ENCODE data around the gene TEX9. TPM values are rescaled to one million over a fixed set of nuclear protein-coding genes. Genes with fewer than 3 reads are reported as not detected.
"Not testable (repeated sequence)": the region's sequence is repeated elsewhere in the genome, so short reads cannot be mapped to it uniquely, and the experiment has no call there.

Gene TEX9
- total RNA-seq: 4.3 TPM

GRCh38 chr15:56365075-56365711 lies at the start of gene TEX9:
TSS of gene TEX9 (plus strand) at chr15:56365426. CDS start at chr15:56365451, 25 bp downstream.
- DNase-seq: peak; percentile 95

DNA sequence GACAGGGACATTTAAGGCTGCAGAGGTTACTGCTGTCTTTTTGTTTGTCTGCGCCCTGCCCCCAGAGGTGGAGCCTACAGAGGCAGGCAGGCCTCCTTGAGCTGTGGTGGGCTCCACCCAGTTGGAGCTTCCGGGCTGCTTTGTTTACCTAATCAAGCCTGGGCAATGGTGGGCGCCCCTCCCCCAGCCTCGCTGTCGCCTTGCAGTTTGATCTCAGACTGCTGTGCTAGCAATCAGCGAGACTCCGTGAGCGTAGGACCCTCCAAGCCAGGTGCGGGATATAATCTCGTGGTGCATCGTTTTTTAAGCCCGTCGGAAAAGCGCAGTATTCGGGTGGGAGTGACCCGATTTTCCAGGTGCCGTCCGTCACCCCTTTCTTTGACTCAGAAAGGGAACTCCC lies 48.7 kb upstream of the TEX9 start:
- DNase-seq: not testable (repeated sequence)

- DNase-seq: no peak
Observed at GRCh38 chr15:56320316-56320715, 44.9 kb upstream of the TEX9 start.

DNA sequence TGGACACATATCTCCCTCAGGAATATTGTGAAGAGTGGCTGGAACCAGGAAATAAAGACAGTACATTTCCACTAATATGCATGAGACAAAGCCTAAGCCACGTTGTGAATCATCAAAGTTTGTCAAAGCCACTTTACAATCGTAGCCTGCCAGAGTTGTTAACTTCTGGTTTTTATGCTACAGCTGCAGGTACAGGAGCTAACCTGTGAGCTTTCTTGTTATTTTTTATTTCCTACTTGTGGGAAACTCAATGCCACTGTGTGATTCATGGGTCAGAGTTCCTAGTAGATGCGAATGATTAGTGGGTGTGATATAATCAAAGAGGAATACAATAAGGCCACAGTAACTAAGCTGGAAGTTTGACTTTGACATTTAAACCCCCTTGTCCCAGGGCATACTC lies 44.4 kb upstream of the TEX9 start:
- no peak for DNase-seq

DNA sequence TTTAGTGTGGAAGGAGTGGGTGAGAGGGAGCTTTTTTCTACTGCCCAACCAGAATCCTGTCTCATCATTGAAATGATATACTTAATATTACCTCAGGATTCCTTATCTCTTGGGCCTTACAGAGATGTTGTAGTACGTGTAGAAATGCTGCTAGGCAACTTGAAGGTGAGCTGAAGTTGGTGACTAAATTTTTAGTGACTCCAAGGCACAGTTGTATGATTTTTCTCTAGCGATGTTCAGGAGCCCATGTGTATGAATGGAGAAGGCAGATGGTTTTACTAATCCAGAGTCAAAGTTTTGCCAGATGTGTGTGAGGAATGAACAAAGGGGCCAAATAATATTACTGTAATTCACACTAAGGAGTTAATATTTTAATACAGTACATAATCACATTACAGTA lies 42.8 kb upstream of the TEX9 start:
- no peak for DNase-seq

DNA sequence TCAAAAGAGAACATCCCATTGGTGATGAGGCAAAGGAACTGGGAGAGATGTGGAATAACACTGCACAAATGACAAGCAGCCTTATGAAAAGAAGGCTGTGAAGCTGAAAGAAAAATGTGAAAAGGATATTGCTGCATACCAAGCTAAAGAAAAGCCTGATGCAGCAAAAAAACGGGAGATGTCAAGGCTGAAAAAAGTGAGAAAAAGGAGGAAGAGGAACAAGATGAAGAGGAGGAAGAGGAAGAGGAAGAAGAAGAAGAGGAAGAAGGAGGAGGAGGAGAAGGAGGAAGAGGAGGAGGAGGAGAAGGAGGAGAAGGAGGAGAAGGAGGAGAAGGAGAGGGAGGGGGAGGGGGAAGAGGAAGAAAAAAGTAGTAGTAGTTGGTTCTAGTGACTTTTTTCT lies 41.8 kb upstream of the TEX9 start:
- no peak for DNase-seq

- no peak for DNase-seq
Observed at GRCh38 chr15:56325186-56325585, 40.0 kb upstream of the TEX9 start.

GRCh38 chr15:56327721-56328502 lies 37.3 kb upstream of the TEX9 start:
- DNase-seq: no peak

- DNase-seq: no peak
Observed at GRCh38 chr15:56337084-56337725, 28.0 kb upstream of the TEX9 start.

DNA sequence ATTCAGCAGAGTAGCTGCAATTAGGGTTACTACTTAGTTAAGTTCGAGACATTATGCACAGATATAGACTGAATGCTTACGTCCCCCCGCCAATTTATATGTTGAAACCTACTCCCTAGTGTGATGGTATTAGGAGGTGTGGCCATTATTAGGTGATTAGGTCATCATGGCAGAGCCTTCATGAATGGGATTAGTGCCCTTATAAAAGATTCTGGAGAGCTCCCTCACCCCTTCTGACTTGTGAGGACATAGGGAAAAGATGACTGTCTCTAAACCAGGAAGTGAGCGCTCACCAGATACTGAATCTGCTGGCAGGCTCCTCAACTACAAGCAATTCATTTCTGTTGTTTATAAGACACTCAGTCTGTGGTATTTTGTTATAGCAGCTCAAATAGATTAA lies 25.6 kb upstream of the TEX9 start:
- no peak for DNase-seq

DNA sequence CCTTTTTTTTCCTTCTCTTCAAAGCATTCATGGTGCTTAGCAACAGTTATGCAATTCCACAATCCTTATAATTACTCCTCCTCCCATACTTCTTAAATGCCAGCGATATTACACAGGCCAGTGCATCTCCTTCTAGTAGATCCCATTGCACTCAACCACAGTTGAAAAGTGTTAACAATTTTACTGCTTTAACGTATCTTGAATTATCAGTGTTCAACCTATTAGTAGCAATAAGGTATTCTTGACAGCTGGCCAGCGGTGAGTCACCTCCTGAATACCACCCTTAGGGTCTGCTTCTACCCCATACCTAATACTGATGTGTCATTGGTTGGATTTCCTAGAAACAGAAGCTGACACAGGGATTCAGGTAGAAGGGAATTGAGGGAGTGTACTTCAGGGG lies 24.0 kb upstream of the TEX9 start:
- DNase-seq: no peak

- peak; percentile 31 for DNase-seq
Observed at GRCh38 chr15:56342653-56343052, 22.6 kb upstream of the TEX9 start.

DNA sequence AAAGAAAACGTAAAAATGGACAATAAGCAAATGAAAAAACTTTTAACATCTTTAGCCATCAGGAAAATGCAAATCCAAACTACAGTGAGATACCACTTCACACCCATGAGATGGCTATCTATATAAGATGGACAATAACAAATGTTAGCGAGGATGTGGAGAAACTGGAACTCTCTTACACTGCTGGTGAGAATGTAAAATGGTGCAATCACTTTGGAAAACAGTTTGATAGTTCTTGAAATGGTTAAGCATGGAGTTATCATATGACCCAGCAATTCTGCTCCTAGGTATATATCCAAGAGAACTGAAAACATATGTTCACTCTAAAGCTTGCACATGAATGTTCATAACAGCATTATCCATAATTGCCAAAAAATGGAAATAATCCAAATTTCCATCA lies 21.3 kb upstream of the TEX9 start:
- DNase-seq: no peak

GRCh38 chr15:56344336-56344735 lies 20.9 kb upstream of the TEX9 start:
- DNase-seq: no peak

DNA sequence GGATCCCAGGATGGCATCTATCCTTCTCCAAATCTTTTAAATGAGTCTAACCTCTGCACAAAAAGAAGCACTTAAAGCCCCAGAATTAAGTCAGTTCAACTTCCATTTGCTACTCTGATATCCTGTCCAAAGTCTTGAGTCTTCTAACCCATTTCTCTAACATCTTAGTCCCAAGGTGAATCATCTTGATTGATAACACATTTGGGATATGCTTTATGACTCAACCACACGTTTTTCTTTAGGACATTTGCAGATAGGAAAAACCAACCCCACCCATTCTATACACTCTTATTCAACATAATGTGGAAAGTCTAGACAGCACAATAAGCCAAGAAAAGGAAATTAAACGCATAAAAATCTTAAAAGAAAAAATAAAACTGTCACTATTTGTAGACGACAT lies 18.8 kb upstream of the TEX9 start:
- DNase-seq: no peak

DNA sequence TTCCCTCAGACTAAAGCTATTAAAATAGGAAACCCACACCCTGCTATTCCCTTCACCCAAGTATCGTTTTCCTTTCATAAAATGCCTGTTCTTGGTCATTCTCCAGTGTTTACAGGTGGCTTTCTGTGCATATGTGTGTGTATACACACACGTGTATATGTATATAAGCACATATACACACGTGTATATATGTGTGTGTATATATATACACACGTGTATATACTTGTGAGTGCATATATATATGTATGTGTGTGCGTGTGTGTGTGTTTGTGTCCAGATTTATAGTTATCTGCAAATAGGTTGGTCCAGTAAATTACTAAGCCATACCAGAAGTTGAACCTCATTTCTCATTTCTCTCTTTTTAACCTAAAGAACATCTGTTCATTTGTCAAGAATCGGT lies 15.7 kb upstream of the TEX9 start:
- DNase-seq: no peak

- no peak for DNase-seq
Observed at GRCh38 chr15:56351353-56351752, 13.9 kb upstream of the TEX9 start.

GRCh38 chr15:56351957-56352506 lies 13.2 kb upstream of the TEX9 start:
- no peak for DNase-seq

DNA sequence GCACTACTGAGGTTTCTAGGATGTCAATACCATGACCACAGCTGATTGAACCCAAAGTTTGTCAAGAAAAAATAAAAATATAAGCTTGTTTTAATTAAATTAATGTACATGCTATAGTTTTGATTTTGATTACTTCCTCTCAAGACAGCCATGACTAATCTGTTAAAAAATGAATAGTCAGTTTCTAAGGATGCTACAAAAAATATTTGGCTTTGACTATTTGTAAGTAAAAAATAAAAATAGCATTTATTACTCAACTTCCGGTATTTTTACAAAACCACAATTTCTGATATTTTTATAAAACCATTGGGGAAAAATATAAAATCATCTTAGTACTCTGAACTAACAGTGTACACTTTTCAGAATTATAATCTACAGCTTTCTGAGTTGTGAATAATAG lies 12.1 kb upstream of the TEX9 start:
- DNase-seq: no peak

GRCh38 chr15:56353740-56354139 lies 11.5 kb upstream of the TEX9 start:
- DNase-seq: no peak

DNA sequence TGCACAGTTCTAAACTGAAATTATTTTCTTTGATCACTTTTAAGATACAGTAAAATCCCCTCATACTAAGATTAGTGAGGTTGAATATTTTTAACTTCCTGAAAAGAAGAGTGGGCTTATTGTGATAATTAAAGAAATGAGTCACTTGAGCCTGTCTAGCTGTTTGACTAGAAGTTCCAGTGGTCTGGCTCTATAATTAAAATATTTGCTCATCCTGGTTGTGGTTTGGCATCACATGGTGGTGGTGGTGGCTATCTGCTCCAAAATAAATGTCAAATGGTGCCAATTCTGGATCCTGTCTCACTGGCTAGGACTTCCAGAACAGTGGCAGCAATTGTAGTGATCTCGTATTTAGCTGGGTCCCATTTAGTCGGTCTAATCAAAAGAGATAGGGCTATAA lies 8.6 kb upstream of the TEX9 start:
- peak; percentile 3 for DNase-seq

GRCh38 chr15:56358604-56359003 lies 6.6 kb upstream of the TEX9 start:
- no peak for DNase-seq

DNA sequence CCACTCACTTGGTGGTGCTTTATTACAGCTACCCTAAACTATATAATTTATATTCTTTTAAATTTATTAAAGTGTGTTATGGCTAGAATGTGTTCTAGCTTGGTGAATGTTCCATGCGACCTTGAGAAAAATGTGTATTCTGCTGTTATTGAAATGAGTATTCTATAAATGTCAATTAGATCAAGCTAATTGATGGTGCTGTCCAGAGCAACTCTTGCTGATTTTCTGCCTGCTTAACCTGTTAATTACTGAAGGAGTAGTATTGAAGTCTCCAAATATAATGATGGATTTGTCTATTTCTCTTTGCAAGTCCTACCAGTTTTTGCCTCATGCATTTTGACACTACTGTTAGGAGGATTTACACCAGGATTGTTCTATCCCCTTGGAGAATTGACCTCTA lies 3.2 kb upstream of the TEX9 start:
- no peak for DNase-seq
